ENCODE results near the gene APEX2.
"Not testable (repeated sequence)": the region's sequence is repeated elsewhere in the genome, so short reads cannot be mapped to it uniquely, and the experiment has no call there.

APEX2 gene

GRCh38 chrX:55033429-55033828 lies 33.3 kb downstream of the APEX2 start:
- H3K27me3 ChIP-seq, result peaks cover 43% of the 10 kb centered on the region

GRCh38 chrX:55039471-55039870 lies 39.3 kb downstream of the APEX2 start:
- no peak overlapping the region for H3K27ac ChIP-seq

More at GRCh38 chrX:55033429-55033828, 33.3 kb downstream of the APEX2 start:
- H3K4me2 ChIP-seq, result no peak overlapping the region
- H3K9me3 ChIP-seq, result peaks cover 5% of the 10 kb centered on the region; the same call in 1 of the 2 replicates
- no peaks in the 10 kb centered on the region for H3K4me1 ChIP-seq
- no peak overlapping the region for H3K9ac ChIP-seq
- H4K20me1 ChIP-seq, result no peaks in the 10 kb centered on the region
- TF ChIP-seq Cebpa-rat (IDR thresholded peaks at IDR 0.05), result no peak
- no peaks in the 10 kb centered on the region for H3K36me3 ChIP-seq
- no peak overlapping the region for H3K4me3 ChIP-seq
- no peak overlapping the region for H3K27ac ChIP-seq

GRCh38 chrX:55041514-55041913 lies 41.4 kb downstream of the APEX2 start:
- Histone ChIP-seq H4K20me1 (no peaks in the 10 kb centered on the region), H3K4me1 (no peaks in the 10 kb centered on the region), H3K9me3 (peaks cover 6% of the 10 kb centered on the region; the same call in 1 of the 2 replicates), H3K4me3 (no peak overlapping the region), H3K4me2 (no peak overlapping the region), H3K27ac (no peak overlapping the region), H3K27me3 (0 out of 2 replicates have a peak, but pooled peaks cover 6% of the 10 kb centered on the region), H3K9ac (no peak overlapping the region), H3K36me3 (no peaks in the 10 kb centered on the region)
- no peak for TF ChIP-seq Cebpa-rat (IDR thresholded peaks at IDR 0.05)

More at GRCh38 chrX:55039471-55039870, 39.3 kb downstream of the APEX2 start:
- H3K9ac ChIP-seq, result no peak overlapping the region
- H3K9me3 ChIP-seq, result peaks cover 11% of the 10 kb centered on the region; the same call in 1 of the 2 replicates
- TF ChIP-seq Cebpa-rat (IDR thresholded peaks at IDR 0.05), result no peak
- H3K27me3 ChIP-seq, result 0 out of 2 replicates have a peak, but pooled peaks cover 5% of the 10 kb centered on the region
- H3K4me2 ChIP-seq, result no peak overlapping the region
- no peaks in the 10 kb centered on the region for H4K20me1 ChIP-seq
- no peaks in the 10 kb centered on the region for H3K4me1 ChIP-seq
- no peak overlapping the region for H3K4me3 ChIP-seq
- H3K36me3 ChIP-seq, result no peaks in the 10 kb centered on the region

- H3K27me3 ChIP-seq, H4K20me1 ChIP-seq, H3K27ac ChIP-seq, H3K4me1 ChIP-seq, H3K36me3 ChIP-seq, H3K4me3 ChIP-seq, H3K9ac ChIP-seq, H3K4me2 ChIP-seq: not testable (repeated sequence)
- H3K9me3 ChIP-seq, result peaks cover 20% of the 10 kb centered on the region
Observed at GRCh38 chrX:55050599-55050998, 50.4 kb downstream of the APEX2 start.

GRCh38 chrX:55056820-55057674 lies 56.9 kb downstream of the APEX2 start:
- Histone ChIP-seq H3K4me3 (no peak overlapping the region), H4K20me1 (no peaks in the 10 kb centered on the region), H3K9me3 (peaks cover 7% of the 10 kb centered on the region), H3K27me3 (peaks cover 40% of the 10 kb centered on the region), H3K4me1 (peaks cover 11% of the 10 kb centered on the region), H3K4me2 (0 out of 2 replicates have a peak overlapping the region, but pooled peaks have one; percentile 4), H3K36me3 (no peaks in the 10 kb centered on the region), H3K9ac (no peak overlapping the region), H3K27ac (no peak overlapping the region)
- TF ChIP-seq Cebpa-rat (IDR thresholded peaks at IDR 0.05), result no peak

- H3K4me1 ChIP-seq, result peaks cover 11% of the 10 kb centered on the region
- H3K4me2 ChIP-seq, result 0 out of 2 replicates have a peak overlapping the region, but pooled peaks have one; percentile 4
- no peak for TF ChIP-seq Cebpa-rat (IDR thresholded peaks at IDR 0.05)
Observed at GRCh38 chrX:55057675-55058249, 57.6 kb downstream of the APEX2 start.

More at GRCh38 chrX:55057675-55058249, 57.6 kb downstream of the APEX2 start:
- Histone ChIP-seq H3K27me3 (peaks cover 48% of the 10 kb centered on the region), H3K27ac (no peak overlapping the region), H4K20me1 (no peaks in the 10 kb centered on the region), H3K9me3 (peaks cover under 1% of the 10 kb centered on the region), H3K9ac (no peak overlapping the region), H3K36me3 (no peaks in the 10 kb centered on the region), H3K4me3 (no peak overlapping the region)

Measured in BLaER1 (cell line).